Kidney glomerular epithelial cell (primary cell): ENCODE measurements around the gene AKR1B15.

Source experiments
- DNase-seq: peaks from one replicate; lab custom pipeline; 2025; lab: John Stamatoyannopoulos, UW

Gene AKR1B15

DNA sequence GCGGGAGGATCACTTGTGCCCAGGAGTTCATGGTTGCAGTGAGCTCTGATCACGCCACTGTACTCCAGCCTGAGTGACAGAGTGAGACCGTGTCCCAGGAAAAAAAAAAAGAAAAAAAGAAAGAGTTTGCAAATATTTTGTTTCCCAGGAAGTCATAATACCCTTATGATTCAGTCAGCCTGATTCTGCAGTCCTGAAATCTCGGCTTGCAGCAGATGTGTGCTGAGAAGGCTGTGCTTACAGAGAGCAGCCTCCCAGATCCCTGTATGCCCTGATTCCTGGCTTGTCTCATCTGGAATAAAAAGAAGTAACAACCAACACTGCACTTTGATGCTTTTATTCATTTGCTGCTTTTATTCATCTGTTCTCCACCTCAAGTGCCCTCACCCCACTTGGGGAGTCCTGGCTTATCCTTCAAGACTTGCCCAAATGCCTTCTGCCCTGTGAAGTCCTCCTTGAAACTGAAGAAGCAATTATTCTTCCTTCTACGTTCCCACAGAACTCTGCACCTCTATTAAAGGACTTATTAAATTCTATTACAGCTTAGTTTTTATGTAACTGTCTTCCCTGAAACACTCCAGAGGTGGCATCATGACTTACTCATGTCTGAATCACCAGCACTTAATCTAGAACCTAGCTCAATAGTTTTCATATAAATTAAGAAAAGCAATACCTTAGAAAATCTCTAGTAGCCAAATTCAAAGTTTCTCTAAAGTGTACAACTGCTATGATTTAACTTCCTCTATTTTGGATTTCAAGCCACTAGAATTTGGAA, 70.0 kb downstream of the AKR1B15 start:
- peak; percentile 22 for DNase-seq

DNA sequence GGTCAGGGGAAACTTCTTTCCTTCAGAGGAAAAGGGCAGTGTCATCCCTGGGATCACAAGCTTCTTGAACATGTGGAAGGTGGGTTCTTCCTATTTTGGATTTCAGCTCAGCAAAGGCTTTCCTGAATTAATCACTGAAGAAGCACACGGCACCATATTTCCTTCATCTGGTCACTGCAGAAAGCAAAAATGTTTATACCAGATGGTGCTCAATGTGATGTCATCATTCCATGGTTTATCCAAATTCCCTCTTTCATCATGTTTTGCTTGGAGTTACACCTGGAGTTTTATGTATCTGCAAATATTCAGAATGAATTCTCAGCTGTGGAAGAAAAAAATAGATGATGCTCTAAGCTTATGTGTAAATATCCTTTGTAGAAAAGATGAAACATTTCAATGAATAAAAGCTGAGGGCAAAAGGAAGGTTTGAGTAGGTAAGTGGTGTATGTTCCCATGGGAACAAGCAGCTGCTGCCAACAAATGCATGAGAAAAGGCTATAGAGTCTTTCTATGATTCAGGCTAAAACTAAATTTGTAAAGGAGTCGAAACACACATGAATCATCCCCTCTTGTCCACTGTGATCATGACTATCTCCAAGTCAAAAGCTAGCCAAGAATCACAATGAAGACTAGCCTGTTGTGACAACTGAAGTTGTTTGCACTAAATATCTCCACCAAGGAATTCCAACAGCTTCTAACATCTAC, 70.9 kb downstream of the AKR1B15 start:
- peak; percentile 91 for DNase-seq

DNA sequence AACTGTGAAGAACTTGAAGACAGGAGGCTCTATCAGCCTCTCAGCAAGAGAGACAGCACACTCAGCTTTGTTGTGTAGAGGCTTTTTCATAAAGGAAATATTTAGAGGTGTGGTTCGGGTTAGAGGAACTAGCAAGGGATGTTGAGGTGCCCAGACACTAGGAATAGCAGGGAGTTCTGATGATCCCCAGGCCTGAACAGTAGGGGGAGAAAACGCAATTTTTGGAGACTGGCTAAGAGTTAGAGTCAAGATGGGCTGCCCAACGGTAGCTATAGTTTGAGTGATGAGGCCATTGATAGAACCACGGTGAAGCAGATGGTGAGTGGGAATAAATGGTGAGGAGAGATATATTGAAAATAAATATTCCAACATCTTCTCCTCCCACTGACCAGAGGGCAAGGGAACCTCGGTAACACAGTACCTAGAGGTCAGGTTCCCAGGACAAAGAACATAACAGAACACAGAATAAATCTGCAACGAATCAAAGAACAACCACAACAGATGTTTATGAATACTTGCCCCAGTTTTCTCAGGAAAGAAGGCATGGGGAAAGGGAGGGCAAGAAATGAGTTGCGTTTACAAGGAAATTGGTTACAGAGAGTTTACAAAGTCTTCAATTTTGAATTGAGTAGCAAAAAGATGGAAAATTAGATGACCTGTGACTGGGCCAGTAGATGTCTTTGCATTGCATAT, 73.5 kb downstream of the AKR1B15 start:
- DNase-seq: no peak

- DNase-seq: no peak
Measured at GRCh38 chr7:134623193-134623592, 74.3 kb downstream of the AKR1B15 start.

GRCh38 chr7:134625550-134625949, 76.6 kb downstream of the AKR1B15 start:
- DNase-seq: no peak

DNA sequence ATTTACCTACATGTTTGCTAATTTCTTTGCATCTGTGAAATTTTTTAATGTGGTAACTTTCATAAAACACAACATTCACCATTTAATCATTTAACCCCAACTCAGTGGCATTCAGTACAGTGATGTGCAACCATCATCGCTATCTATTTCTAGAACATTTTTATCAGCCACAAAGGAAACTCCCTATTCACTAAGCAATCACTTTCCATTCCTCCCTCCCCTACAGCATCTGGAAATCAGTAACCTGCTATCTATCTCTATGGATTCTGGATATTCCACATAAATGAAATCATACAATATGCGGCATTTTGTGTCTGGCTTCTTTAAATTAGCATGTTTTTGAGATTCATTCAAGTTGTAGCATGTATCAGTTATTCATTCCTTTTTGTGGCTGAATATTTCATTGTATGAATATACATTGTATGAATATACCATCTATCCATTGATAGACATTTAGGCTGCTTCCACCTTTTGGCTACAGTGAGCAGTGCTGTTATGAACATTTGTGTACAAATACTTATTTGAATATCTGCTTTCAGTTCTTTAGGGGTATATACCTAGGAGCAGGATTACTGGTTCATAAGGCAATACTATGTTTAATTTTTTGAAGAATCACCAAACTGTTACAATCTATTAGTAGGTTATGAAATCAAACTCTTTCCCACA, 78.3 kb downstream of the AKR1B15 start:
- no peak for DNase-seq

DNA sequence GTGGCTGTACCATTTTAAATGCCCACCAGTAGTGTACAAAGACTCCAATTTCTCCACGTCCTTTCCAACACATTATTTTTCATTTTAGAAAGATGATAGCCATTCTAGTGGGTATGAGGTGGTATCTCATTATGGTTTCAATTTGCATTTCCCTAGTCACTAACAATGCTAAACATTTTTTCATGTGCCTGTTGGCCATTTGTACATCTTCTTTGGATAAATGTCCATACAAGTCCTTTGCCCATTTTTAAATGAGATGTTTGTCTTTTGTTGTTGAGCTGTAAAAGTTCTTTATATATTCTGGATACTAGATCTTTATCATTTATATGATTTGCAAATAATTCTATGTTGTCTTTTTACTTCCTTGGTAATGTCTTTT, 78.9 kb downstream of the AKR1B15 start:
- DNase-seq: no peak

- DNase-seq: no peak
Measured at GRCh38 chr7:134629445-134629844, 80.5 kb downstream of the AKR1B15 start.
